Trophoblast cell (in vitro differentiated cells and primary cell): ENCODE results near the gene SLC5A4.

Experiments
- DNase-seq, 2 donors: peaks; one replicate each; pipeline ENCODE4 v3.0.0-alpha.2; 2016
- H2AFZ ChIP-seq: 2 replicates; pipeline ENCODE4 v1.6.1; 2013; ENCODE audit warnings: low read length, moderate library complexity, mild to moderate bottlenecking; ENCODE audit not compliant: insufficient read depth, poor library complexity
- H2AK5ac ChIP-seq: 2 replicates; pipeline ENCODE4 v1.6.1; 2013; ENCODE audit warnings: mild to moderate bottlenecking, low read length
- H2BK120ac ChIP-seq: 2 replicates; pipeline ENCODE4 v1.6.1; 2013; ENCODE audit warnings: low read length, mild to moderate bottlenecking, moderate library complexity; ENCODE audit not compliant: insufficient read depth, poor library complexity
- H2BK12ac ChIP-seq: 2 replicates; pipeline ENCODE4 v1.6.1; 2013; ENCODE audit warnings: mild to moderate bottlenecking, low read length, moderate library complexity
- H2BK5ac ChIP-seq: 2 replicates; pipeline ENCODE4 v1.6.1; 2013; ENCODE audit warnings: low read length, low read depth, moderate library complexity, mild to moderate bottlenecking; ENCODE audit not compliant: poor library complexity
- H3K14ac ChIP-seq: 2 replicates; pipeline ENCODE4 v1.6.1; 2013; ENCODE audit warnings: mild to moderate bottlenecking, low read length
- H3K18ac ChIP-seq: 2 replicates; pipeline ENCODE4 v1.6.1; 2013; ENCODE audit warnings: mild to moderate bottlenecking, low read length
- H3K23ac ChIP-seq: 2 replicates; pipeline ENCODE4 v1.6.1; 2013; ENCODE audit warnings: low read length
- H3K27ac ChIP-seq: 2 replicates; pipeline ENCODE4 v1.5.1; 2013; ENCODE audit warnings: low read depth, mild to moderate bottlenecking, inconsistent platforms, low read length, moderate library complexity
- H3K27me3 ChIP-seq: 2 replicates; pipeline ENCODE4 v1.6.1; 2013; ENCODE audit warnings: inconsistent platforms, mild to moderate bottlenecking, low read length, moderate library complexity; ENCODE audit not compliant: insufficient read depth
- H3K36me3 ChIP-seq, 2 experiments: 1 replicate in 1 of 2; 2 replicates in 1 of 2; pipeline ENCODE4 v1.6.1; 2013; ENCODE audit warnings: low read length in 2 of 2, mild to moderate bottlenecking in 2 of 2, moderate library complexity in 1 of 2; ENCODE audit not compliant: insufficient read depth in 2 of 2, control insufficient read depth in 1 of 2
- H3K4ac ChIP-seq: 2 replicates; pipeline ENCODE4 v1.6.1; 2013; ENCODE audit warnings: low read depth, mild to moderate bottlenecking, low read length, moderate library complexity
- H3K4me1 ChIP-seq, 2 experiments: 1 replicate in 1 of 2; 2 replicates in 1 of 2; pipeline ENCODE4 v1.6.1; 2013; ENCODE audit warnings: low read length in 2 of 2, mild to moderate bottlenecking in 2 of 2, moderate library complexity in 1 of 2; ENCODE audit not compliant: insufficient read depth in 2 of 2, control insufficient read depth in 1 of 2
- H3K4me2 ChIP-seq: 2 replicates; pipeline ENCODE4 v1.6.1; 2013; ENCODE audit warnings: inconsistent platforms, mild to moderate bottlenecking, low read length, moderate library complexity
- H3K4me3 ChIP-seq: 2 replicates; pipeline ENCODE4 v1.5.1; 2013; ENCODE audit warnings: mild to moderate bottlenecking, low read depth, low read length, inconsistent platforms
- H3K79me1 ChIP-seq: one replicate; pipeline ENCODE4 v1.6.1; 2013; ENCODE audit warnings: low read length
- H3K79me2 ChIP-seq: 2 replicates; pipeline ENCODE4 v1.6.1; 2013; ENCODE audit warnings: low read length, mild to moderate bottlenecking; ENCODE audit not compliant: control insufficient read depth, insufficient read depth, poor library complexity
- H3K9ac ChIP-seq: 2 replicates; pipeline ENCODE4 v1.6.1; 2013; ENCODE audit warnings: mild to moderate bottlenecking, low read length
- H3K9me3 ChIP-seq: 2 replicates; pipeline ENCODE4 v1.6.1; 2013; ENCODE audit warnings: low read depth, mild to moderate bottlenecking, control low read depth, inconsistent platforms, low read length; ENCODE audit not compliant: insufficient read depth
- H4K12ac ChIP-seq: 2 replicates; pipeline ENCODE4 v1.6.1; 2013; ENCODE audit warnings: low read depth, mild to moderate bottlenecking, low read length, moderate library complexity
- H4K8ac ChIP-seq: 2 replicates; pipeline ENCODE4 v1.6.1; 2013; ENCODE audit warnings: low read depth, mild to moderate bottlenecking, low read length, moderate library complexity
- H4K91ac ChIP-seq: one replicate; pipeline ENCODE4 v1.6.1; 2013; ENCODE audit warnings: low read depth, mild to moderate bottlenecking, low read length, moderate library complexity
- WGBS: extraction: QIAGEN DNeasy Blood & Tissue Kit; methylation state at CpG from one replicate; pipeline ENCODE4 v1.1.7; 2013; ENCODE audit warnings: missing lambda C conversion rate; ENCODE audit not compliant: insufficient read length, insufficient coverage; ENCODE audit errors: extremely low coverage; 5-methylcytosine and 5-hydroxymethylcytosine counted together

The SLC5A4 gene

GRCh38 chr22:32226326-32227104 lies 28.6 kb downstream of the SLC5A4 start:
- H3K36me3 ChIP-seq: no peaks in the 10 kb centered on the region
- H2BK12ac ChIP-seq: no peak overlapping the region
- no CpG with 5 or more reads among the region's 7 CpGs for WGBS
- peaks cover 2% of the 10 kb centered on the region for H3K9me3 ChIP-seq
- H2BK5ac ChIP-seq: no peak overlapping the region
- peak in 1 of 2 donors; percentile 3 for DNase-seq
- H3K27me3 ChIP-seq: no peaks in the 10 kb centered on the region
- no peak overlapping the region for H3K4me3 ChIP-seq
- no peak overlapping the region for H3K9ac ChIP-seq
- H4K91ac ChIP-seq: no peak overlapping the region
- no peak overlapping the region for H2AK5ac ChIP-seq
- H4K12ac ChIP-seq: no peak overlapping the region
- H3K4me1 ChIP-seq: no peaks in the 10 kb centered on the region
- no peaks in the 10 kb centered on the region for H3K79me1 ChIP-seq
- H3K18ac ChIP-seq: no peak overlapping the region
- no peak overlapping the region for H3K4me2 ChIP-seq
- no peak overlapping the region for H3K27ac ChIP-seq
- H4K8ac ChIP-seq: no peak overlapping the region
- H2AFZ ChIP-seq: no peak overlapping the region
- H3K14ac ChIP-seq: no peak overlapping the region
- H3K79me2 ChIP-seq: no peaks in the 10 kb centered on the region
- H2BK120ac ChIP-seq: no peak overlapping the region
- no peak overlapping the region for H3K4ac ChIP-seq
- no peak overlapping the region for H3K23ac ChIP-seq

- H3K9me3 ChIP-seq: no peaks in the 10 kb centered on the region
- H3K4me2 ChIP-seq: no peak overlapping the region
- H2AFZ ChIP-seq: no peak overlapping the region
- WGBS: no CpG with 5 or more reads among the region's 1 CpG
- no peak overlapping the region for H3K4me3 ChIP-seq
- no peak overlapping the region for H4K8ac ChIP-seq
- H4K12ac ChIP-seq: no peak overlapping the region
- H3K4me1 ChIP-seq: no peaks in the 10 kb centered on the region
- no peak overlapping the region for H3K9ac ChIP-seq
- no peaks in the 10 kb centered on the region for H3K27me3 ChIP-seq
- H3K23ac ChIP-seq: no peak overlapping the region
- no peak overlapping the region for H2BK12ac ChIP-seq
- DNase-seq: no peak
- no peak overlapping the region for H2BK120ac ChIP-seq
- H4K91ac ChIP-seq: no peak overlapping the region
- no peak overlapping the region for H3K14ac ChIP-seq
- H3K79me1 ChIP-seq: no peaks in the 10 kb centered on the region
- H3K18ac ChIP-seq: no peak overlapping the region
- no peak overlapping the region for H2BK5ac ChIP-seq
- no peak overlapping the region for H3K27ac ChIP-seq
- H3K79me2 ChIP-seq: no peaks in the 10 kb centered on the region
- no peak overlapping the region for H2AK5ac ChIP-seq
- H3K36me3 ChIP-seq: no peaks in the 10 kb centered on the region
- H3K4ac ChIP-seq: no peak overlapping the region
Observed at GRCh38 chr22:32222991-32223390, 32.2 kb downstream of the SLC5A4 start.

DNA sequence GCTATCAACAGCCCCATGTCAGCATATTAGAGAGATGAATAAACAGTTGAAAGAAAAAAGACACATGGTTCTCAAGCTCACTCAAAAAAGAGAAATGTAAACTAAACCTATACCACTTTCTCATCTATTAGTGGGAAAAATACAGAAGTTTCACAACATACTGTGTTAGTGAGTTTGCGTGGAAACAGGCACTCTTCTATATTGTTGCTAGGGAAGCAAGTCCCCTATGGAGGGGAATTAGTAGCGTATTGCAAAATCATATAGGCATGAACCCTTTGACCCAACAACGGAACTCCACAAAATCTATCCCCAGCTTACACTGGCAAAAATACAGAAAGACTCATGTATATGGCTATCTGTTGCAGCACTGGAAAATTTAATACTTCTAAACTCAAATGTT lies 36.1 kb downstream of the SLC5A4 start:
- Histone ChIP-seq H3K27ac (no peak overlapping the region), H4K91ac (no peak overlapping the region), H3K4me3 (no peak overlapping the region), H4K12ac (no peak overlapping the region), H2AK5ac (no peak overlapping the region), H3K18ac (no peak overlapping the region), H3K9me3 (no peaks in the 10 kb centered on the region), H3K4me1 (no peaks in the 10 kb centered on the region), H3K14ac (no peak overlapping the region), H3K27me3 (no peaks in the 10 kb centered on the region), H2BK120ac (no peak overlapping the region), H3K9ac (no peak overlapping the region), H2BK5ac (no peak overlapping the region), H2AFZ (no peak overlapping the region), H3K36me3 (no peaks in the 10 kb centered on the region), H3K79me2 (no peaks in the 10 kb centered on the region), H2BK12ac (no peak overlapping the region), H3K4ac (no peak overlapping the region), H3K79me1 (no peaks in the 10 kb centered on the region), H4K8ac (no peak overlapping the region), H3K4me2 (no peak overlapping the region), H3K23ac (no peak overlapping the region)
- WGBS: no CpG with 5 or more reads among the region's 3 CpGs
- DNase-seq: peak in 1 of 2 donors; percentile 33

GRCh38 chr22:32218470-32218869 lies 36.7 kb downstream of the SLC5A4 start:
- H3K9ac ChIP-seq: no peak overlapping the region
- H2AK5ac ChIP-seq: no peak overlapping the region
- H2BK5ac ChIP-seq: no peak overlapping the region
- no peak overlapping the region for H4K91ac ChIP-seq
- no peaks in the 10 kb centered on the region for H3K36me3 ChIP-seq
- H4K8ac ChIP-seq: no peak overlapping the region
- H3K79me2 ChIP-seq: no peaks in the 10 kb centered on the region
- no peaks in the 10 kb centered on the region for H3K4me1 ChIP-seq
- no peak overlapping the region for H3K27ac ChIP-seq
- H2BK12ac ChIP-seq: no peak overlapping the region
- no peak overlapping the region for H3K14ac ChIP-seq
- no peak overlapping the region for H4K12ac ChIP-seq
- no peak overlapping the region for H3K18ac ChIP-seq
- H2AFZ ChIP-seq: no peak overlapping the region
- no peaks in the 10 kb centered on the region for H3K9me3 ChIP-seq
- no peak overlapping the region for H3K4me3 ChIP-seq
- H3K4me2 ChIP-seq: no peak overlapping the region
- no peaks in the 10 kb centered on the region for H3K27me3 ChIP-seq
- no peaks in the 10 kb centered on the region for H3K79me1 ChIP-seq
- WGBS: no CpG with 5 or more reads among the region's 6 CpGs
- DNase-seq: peak; percentile 23 to 69
- H3K4ac ChIP-seq: no peak overlapping the region
- H3K23ac ChIP-seq: no peak overlapping the region
- H2BK120ac ChIP-seq: no peak overlapping the region
